ENCODE results near the gene ING5. TPM values are rescaled to one million over a fixed set of nuclear protein-coding genes. Genes with fewer than 3 reads are reported as not detected.
"Not testable (repeated sequence)": the region's sequence is repeated elsewhere in the genome, so short reads cannot be mapped to it uniquely, and the experiment has no call there.

ING5 gene
- total RNA-seq, 2 experiments from 2014 or later = 41.0 to 43.8 TPM

GRCh38 chr2:241724975-241725870, 23.4 kb downstream of the ING5 start:
- H3K4me1 Mint-ChIP-seq (ENCODE audit: low read depth) = peaks cover 10% of the 10 kb centered on the region
- peaks cover 6% of the 10 kb centered on the region for H3K9me3 Mint-ChIP-seq
- H3K36me3 Mint-ChIP-seq (ENCODE audit: low read depth) = peaks cover 42% of the 10 kb centered on the region
- no peak overlapping the region for H3K27ac Mint-ChIP-seq
- CTCF ChIA-PET = interaction anchor here (0.6 to 2.6 kb wide), 3 partner anchors 13 to 154 kb away, joined by 3 to 13 read pairs (median 3); no protein-coding TSS in a partner anchor
- intact Hi-C loops (cut with micrococcal nuclease) = loop anchor here (1.0 kb wide), 1 partner anchor 153 kb away; no protein-coding TSS in a partner anchor
- no peak overlapping the region for H3K4me3 Mint-ChIP-seq
- H3K27me3 Mint-ChIP-seq (ENCODE audit: low read depth) = no peaks in the 10 kb centered on the region
- DNase-seq = no peak

GRCh38 chr2:241726459-241726858, 24.6 kb downstream of the ING5 start:
- H3K36me3 Mint-ChIP-seq (ENCODE audit: low read depth) = peaks cover 35% of the 10 kb centered on the region
- no peaks in the 10 kb centered on the region for H3K27me3 Mint-ChIP-seq (ENCODE audit: low read depth)
- peaks cover 22% of the 10 kb centered on the region for H3K4me1 Mint-ChIP-seq (ENCODE audit: low read depth)
- no peak for DNase-seq
- intact Hi-C loops (cut with micrococcal nuclease) = no loop called here
- CTCF ChIA-PET = interaction anchor here (0.7 to 0.9 kb wide), 2 partner anchors 149 to 215 kb away, joined by 3 read pairs; no protein-coding TSS in a partner anchor
- no peak overlapping the region for H3K27ac Mint-ChIP-seq
- peaks cover 6% of the 10 kb centered on the region for H3K9me3 Mint-ChIP-seq
- no peak overlapping the region for H3K4me3 Mint-ChIP-seq

GRCh38 chr2:241728000-241728399, 26.2 kb downstream of the ING5 start:
- intact Hi-C loops (cut with micrococcal nuclease) = no loop called here
- no peak for DNase-seq
- CTCF ChIA-PET = no interaction called here

GRCh38 chr2:241728627-241729026, 26.8 kb downstream of the ING5 start:
- H3K36me3 Mint-ChIP-seq (ENCODE audit: low read depth) = peaks cover 15% of the 10 kb centered on the region
- no peaks in the 10 kb centered on the region for H3K9me3 Mint-ChIP-seq
- CTCF ChIA-PET = no interaction called here
- H3K4me3 Mint-ChIP-seq = no peak overlapping the region
- intact Hi-C loops (cut with micrococcal nuclease) = no loop called here
- peaks cover 30% of the 10 kb centered on the region for H3K4me1 Mint-ChIP-seq (ENCODE audit: low read depth)
- no peak overlapping the region for H3K27ac Mint-ChIP-seq
- DNase-seq = no peak
- H3K27me3 Mint-ChIP-seq (ENCODE audit: low read depth) = no peaks in the 10 kb centered on the region

More at GRCh38 chr2:241728000-241728399, 26.2 kb downstream of the ING5 start:
- Mint-ChIP-seq H3K36me3 (ENCODE audit: low read depth) (peaks cover 21% of the 10 kb centered on the region), H3K4me1 (ENCODE audit: low read depth) (peaks cover 28% of the 10 kb centered on the region), H3K27me3 (ENCODE audit: low read depth) (no peaks in the 10 kb centered on the region), H3K4me3 (no peak overlapping the region), H3K27ac (no peak overlapping the region), H3K9me3 (peaks cover 2% of the 10 kb centered on the region)

GRCh38 chr2:241729868-241730267, 28.0 kb downstream of the ING5 start:
- Mint-ChIP-seq H3K4me1 (ENCODE audit: low read depth) (peaks cover 32% of the 10 kb centered on the region), H3K9me3 (no peaks in the 10 kb centered on the region), H3K36me3 (ENCODE audit: low read depth) (peaks cover 7% of the 10 kb centered on the region), H3K27me3 (ENCODE audit: low read depth) (no peaks in the 10 kb centered on the region), H3K4me3 (no peak overlapping the region), H3K27ac (peak overlapping the region; percentile 85)
- peak; percentile 55 for DNase-seq
- CTCF ChIA-PET = interaction anchor here (0.5 to 1.6 kb wide), 3 partner anchors 26 to 148 kb away, joined by 3 to 4 read pairs (median 3); partner anchors contain the start of gene DTYMK
- intact Hi-C loops (cut with micrococcal nuclease) = loop anchor here (1.0 to 5.0 kb wide), 5 partner anchors 29 to 237 kb away; partner anchors contain the start of gene STK25

- Mint-ChIP-seq H3K4me3 (no peak overlapping the region), H3K27ac (peak overlapping the region; percentile 85), H3K36me3 (ENCODE audit: low read depth) (peaks cover 5% of the 10 kb centered on the region), H3K27me3 (ENCODE audit: low read depth) (no peaks in the 10 kb centered on the region), H3K4me1 (ENCODE audit: low read depth) (peaks cover 35% of the 10 kb centered on the region), H3K9me3 (no peaks in the 10 kb centered on the region)
- CTCF ChIA-PET = interaction anchor here (0.5 to 1.6 kb wide), 6 partner anchors 25 to 879 kb away, joined by 3 to 4 read pairs (median 3); partner anchors contain the start of gene DTYMK
- intact Hi-C loops (cut with micrococcal nuclease) = loop anchor here (1.0 to 5.0 kb wide), 5 partner anchors 29 to 237 kb away; partner anchors contain the start of gene STK25
- peak; percentile 68 for DNase-seq
These were observed 28.9 kb downstream of the ING5 start for GRCh38 chr2:241730671-241731293.

GRCh38 chr2:241732513-241733186, 30.8 kb downstream of the ING5 start:
- H3K27me3 Mint-ChIP-seq (ENCODE audit: low read depth); H3K4me3 Mint-ChIP-seq; H3K9me3 Mint-ChIP-seq; H3K27ac Mint-ChIP-seq; H3K36me3 Mint-ChIP-seq (ENCODE audit: low read depth): not testable (repeated sequence)
- CTCF ChIA-PET = interaction anchor here (1.5 to 2.6 kb wide), 2 partner anchors 30 to 146 kb away, joined by 11 to 17 read pairs; partner anchors contain the start of gene ING5
- peak; percentile 75 for DNase-seq
- peaks cover 42% of the 10 kb centered on the region for H3K4me1 Mint-ChIP-seq (ENCODE audit: low read depth)
- intact Hi-C loops (cut with micrococcal nuclease) = loop anchor here (2.0 to 5.0 kb wide), 3 partner anchors 112 to 235 kb away; partner anchors contain the start of gene STK25

GRCh38 chr2:241733391-241734207, 31.8 kb downstream of the ING5 start:
- intact Hi-C loops (cut with micrococcal nuclease) = loop anchor here (1.0 to 5.0 kb wide), 6 partner anchors 31 to 234 kb away; partner anchors contain the start of genes ATG4B, ING5, STK25 and THAP4
- H3K4me1 Mint-ChIP-seq (ENCODE audit: low read depth) = peaks cover 46% of the 10 kb centered on the region
- H3K4me3 Mint-ChIP-seq = peak overlapping the region; percentile 53
- H3K27me3 Mint-ChIP-seq (ENCODE audit: low read depth) = no peaks in the 10 kb centered on the region
- H3K36me3 Mint-ChIP-seq (ENCODE audit: low read depth) = peaks cover 6% of the 10 kb centered on the region
- no peak overlapping the region for H3K27ac Mint-ChIP-seq
- CTCF ChIA-PET = interaction anchor here (0.6 to 2.6 kb wide), 7 partner anchors 31 to 873 kb away, joined by 3 to 17 read pairs (median 4); partner anchors contain the start of gene ING5
- no peak for DNase-seq
- no peaks in the 10 kb centered on the region for H3K9me3 Mint-ChIP-seq

- intact Hi-C loops (cut with micrococcal nuclease) = loop anchor here (1.0 to 5.0 kb wide), 5 partner anchors 32 to 233 kb away; partner anchors contain the start of genes ATG4B, ING5, STK25 and THAP4
- H3K4me3 Mint-ChIP-seq = peak overlapping the region; percentile 69
- no peaks in the 10 kb centered on the region for H3K9me3 Mint-ChIP-seq
- no peak for DNase-seq
- peaks cover 49% of the 10 kb centered on the region for H3K4me1 Mint-ChIP-seq (ENCODE audit: low read depth)
- no peak overlapping the region for H3K27ac Mint-ChIP-seq
- H3K27me3 Mint-ChIP-seq (ENCODE audit: low read depth) = no peaks in the 10 kb centered on the region
- peaks cover 6% of the 10 kb centered on the region for H3K36me3 Mint-ChIP-seq (ENCODE audit: low read depth)
- CTCF ChIA-PET = interaction anchor here (0.6 to 2.6 kb wide), 8 partner anchors 32 to 874 kb away, joined by 3 to 17 read pairs (median 4); partner anchors contain the start of genes ING5 and RTP5
These were observed 32.3 kb downstream of the ING5 start for GRCh38 chr2:241734208-241734466.

GRCh38 chr2:241734467-241735208, 32.8 kb downstream of the ING5 start, which contains the start of gene D2HGDH:
Gene D2HGDH (plus strand): TSS chr2:241734630. CDS start chr2:241735225, 595 bp downstream.
- H3K27ac Mint-ChIP-seq = no peak within 1 kb of the TSS
- no peaks in the 10 kb centered on the region for H3K9me3 Mint-ChIP-seq
- CTCF ChIA-PET = interaction anchor here (0.7 to 2.6 kb wide), 5 partner anchors 32 to 144 kb away, joined by 3 to 17 read pairs (median 5); partner anchors contain the start of genes ING5 and RTP5
- H3K4me1 Mint-ChIP-seq (ENCODE audit: low read depth) = peaks cover 52% of the 10 kb centered on the region
- H3K36me3 Mint-ChIP-seq (ENCODE audit: low read depth) = peaks cover 6% of the 10 kb centered on the region
- H3K4me3 Mint-ChIP-seq = peak within 1 kb of the TSS; percentile 78
- intact Hi-C loops (cut with micrococcal nuclease) = loop anchor here (1.0 to 5.0 kb wide), 6 partner anchors 32 to 233 kb away; partner anchors contain the start of genes ATG4B, DTYMK, ING5 and STK25
- H3K27me3 Mint-ChIP-seq (ENCODE audit: low read depth) = no peaks in the 10 kb centered on the region
- peak; percentile 95 for DNase-seq

Measured in activated naive CD4-positive, alpha-beta T cell treated with anti-CD3 and anti-CD28 coated beads for 36 hours (primary cell).